Transverse colon (tissue), 4 donors: Measurements from ENCODE around the gene RASSF3. TPM values are rescaled to one million over a fixed set of nuclear protein-coding genes. Genes with fewer than 3 reads are reported as not detected.

Experiments used
- DNase-seq: peaks from one replicate; pipeline ENCODE4 v3.0.0-alpha.2; 2019
- H3K27ac ChIP-seq, 4 donors: fragments of 200-600 bp; sonication (generic); 2 replicates each; pipeline ENCODE4 v1.5.1; 2016 to 2018; ENCODE audit warnings: inconsistent platforms in 4 of 4
- H3K27me3 ChIP-seq: fragments of 200-600 bp; sonication (generic); 2 replicates; pipeline ENCODE4 v1.5.1; 2017; ENCODE audit warnings: inconsistent platforms
- H3K36me3 ChIP-seq, 4 donors: fragments of 200-600 bp; sonication (generic); 2 replicates each; pipeline ENCODE4 v1.5.1; 2017 to 2019; ENCODE audit warnings: inconsistent platforms in 4 of 4
- H3K4me1 ChIP-seq, 4 donors: fragments of 200-600 bp; sonication (generic); 2 replicates each; pipeline ENCODE4 v1.5.1; 2017 to 2020; ENCODE audit warnings: inconsistent platforms in 4 of 4
- H3K4me3 ChIP-seq, 4 donors: fragments of 200-600 bp; sonication (generic); 1 replicate in 1 of 4; 2 replicates in 3 of 4; pipeline versions ENCODE4 v1.5.1 to v1.6.1; 2017 to 2019; ENCODE audit warnings: inconsistent platforms in 4 of 4
- H3K9me3 ChIP-seq, 2 donors: fragments of 200-600 bp; sonication (generic); 2 replicates each; pipeline ENCODE4 v1.5.1; 2017 to 2019; ENCODE audit warnings: inconsistent platforms in 2 of 2
- EP300 ChIP-seq: sonication (generic); formaldehyde crosslinking; IDR thresholded peaks from one replicate; pipeline ENCODE4 v1.6.1; 2017; ENCODE audit warnings: antibody characterized with exemption, low read depth
- POLR2A ChIP-seq: fragments of 450-650 bp; IDR thresholded peaks from one replicate; pipeline ENCODE4 v1.6.1; 2016; ENCODE audit warnings: antibody characterized with exemption, mild to moderate bottlenecking, moderate library complexity
- POLR2AphosphoS5 ChIP-seq, 3 donors: sonication (generic); formaldehyde crosslinking; IDR thresholded peaks; one replicate each; pipeline ENCODE4 v1.6.1; 2016; ENCODE audit warnings: antibody characterized with exemption in 3 of 3
- WGBS, 2 donors: methylation state at CpG; one replicate each; pipeline ENCODE4 v1.1.5; 2018; ENCODE audit warnings: low coverage in 1 of 2; 5-methylcytosine and 5-hydroxymethylcytosine counted together
- in situ Hi-C, 4 donors: fragments of 200-750 bp; cut with MboI; loops; one replicate each; pipeline versions ENCODE4 v1.15.0 to v1.15.1; 2017; ENCODE audit warnings: low sequenced_read_pairs in 3 of 4, low pct_ligation_motif_present in 1 of 4, low pct_unique_long_range_greater_than_20kb in 1 of 4
- intact Hi-C: fragments of 100-400 bp; cut with DNase I; formaldehyde crosslinking; loops from one replicate; pipeline ENCODE4 v1.15.1; 2023; ENCODE audit warnings: low total_unique reads
- total RNA-seq, 4 donors: library from RNA; depleted of rRNA; stranded (reverse); fragments of >200 nt; gene quantifications; one replicate each; pipeline ENCODE4 v1.1.0, GENCODE V29; 2016
- TF ChIP-seq, protein P1 (sequence below), 5 experiments: fragments of 200-600 bp in 3 of 5; fragments of 450-650 bp in 2 of 5; sonication (generic) in 3 of 5; IDR thresholded peaks; 1 replicate in 2 of 5; 2 replicates in 3 of 5; pipeline ENCODE4 v1.5.1; 2016 to 2017; ENCODE audit warnings: antibody characterized with exemption in 5 of 5, inconsistent platforms in 3 of 5, mild to moderate bottlenecking in 2 of 5, moderate library complexity in 1 of 5

RASSF3 gene
- total RNA-seq, 4 donors from 2014 or later: 41.6 to 83.2 (median 62.5) TPM

DNA sequence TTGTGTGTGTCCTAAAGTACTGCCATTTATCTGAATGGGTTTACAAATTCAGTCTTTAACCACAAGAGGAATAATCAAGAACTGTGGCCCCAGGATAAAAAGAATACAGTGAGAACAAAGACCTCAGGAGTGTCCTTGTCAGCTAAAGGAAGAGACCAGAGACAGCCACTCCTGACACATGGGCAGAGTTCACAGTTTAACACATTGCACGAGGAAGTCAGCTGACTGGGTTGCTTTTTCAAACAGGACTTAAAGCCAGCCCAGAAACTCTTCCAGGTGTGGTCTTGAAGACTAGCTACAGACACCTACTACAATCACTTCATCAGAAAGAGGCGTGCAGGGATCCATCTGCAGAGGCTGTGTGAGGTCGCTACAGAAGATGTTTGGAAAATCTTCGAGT is 106.1 kb downstream of the RASSF3 start:
- Histone ChIP-seq H3K4me3 (no peak overlapping the region), H3K27ac (no peak overlapping the region), H3K4me1 (no peaks in the 10 kb centered on the region), H3K27me3 (no peaks in the 10 kb centered on the region), H3K36me3 (peaks cover 0 to 21% (median 8%) of the 10 kb centered on the region in 4 donors), H3K9me3 (no peaks in the 10 kb centered on the region)
- intact Hi-C loops: no loop called here
- 84 to 100% methylated on average over 3 to 4 of the region's 4 CpGs for WGBS, 2 donors
- DNase-seq: no peak
- in situ Hi-C loops: loop anchor here in 1 of 4 donors (25.0 kb wide), 1 partner anchor 279 kb away; no protein-coding TSS in a partner anchor
- TF ChIP-seq, protein P1, sequence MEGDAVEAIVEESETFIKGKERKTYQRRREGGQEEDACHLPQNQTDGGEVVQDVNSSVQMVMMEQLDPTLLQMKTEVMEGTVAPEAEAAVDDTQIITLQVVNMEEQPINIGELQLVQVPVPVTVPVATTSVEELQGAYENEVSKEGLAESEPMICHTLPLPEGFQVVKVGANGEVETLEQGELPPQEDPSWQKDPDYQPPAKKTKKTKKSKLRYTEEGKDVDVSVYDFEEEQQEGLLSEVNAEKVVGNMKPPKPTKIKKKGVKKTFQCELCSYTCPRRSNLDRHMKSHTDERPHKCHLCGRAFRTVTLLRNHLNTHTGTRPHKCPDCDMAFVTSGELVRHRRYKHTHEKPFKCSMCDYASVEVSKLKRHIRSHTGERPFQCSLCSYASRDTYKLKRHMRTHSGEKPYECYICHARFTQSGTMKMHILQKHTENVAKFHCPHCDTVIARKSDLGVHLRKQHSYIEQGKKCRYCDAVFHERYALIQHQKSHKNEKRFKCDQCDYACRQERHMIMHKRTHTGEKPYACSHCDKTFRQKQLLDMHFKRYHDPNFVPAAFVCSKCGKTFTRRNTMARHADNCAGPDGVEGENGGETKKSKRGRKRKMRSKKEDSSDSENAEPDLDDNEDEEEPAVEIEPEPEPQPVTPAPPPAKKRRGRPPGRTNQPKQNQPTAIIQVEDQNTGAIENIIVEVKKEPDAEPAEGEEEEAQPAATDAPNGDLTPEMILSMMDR (IDR thresholded peaks at IDR 0.05): no peak
- TF ChIP-seq POLR2A (no peak), POLR2AphosphoS5 (IDR thresholded peaks at IDR 0.05) (no peak)

DNA sequence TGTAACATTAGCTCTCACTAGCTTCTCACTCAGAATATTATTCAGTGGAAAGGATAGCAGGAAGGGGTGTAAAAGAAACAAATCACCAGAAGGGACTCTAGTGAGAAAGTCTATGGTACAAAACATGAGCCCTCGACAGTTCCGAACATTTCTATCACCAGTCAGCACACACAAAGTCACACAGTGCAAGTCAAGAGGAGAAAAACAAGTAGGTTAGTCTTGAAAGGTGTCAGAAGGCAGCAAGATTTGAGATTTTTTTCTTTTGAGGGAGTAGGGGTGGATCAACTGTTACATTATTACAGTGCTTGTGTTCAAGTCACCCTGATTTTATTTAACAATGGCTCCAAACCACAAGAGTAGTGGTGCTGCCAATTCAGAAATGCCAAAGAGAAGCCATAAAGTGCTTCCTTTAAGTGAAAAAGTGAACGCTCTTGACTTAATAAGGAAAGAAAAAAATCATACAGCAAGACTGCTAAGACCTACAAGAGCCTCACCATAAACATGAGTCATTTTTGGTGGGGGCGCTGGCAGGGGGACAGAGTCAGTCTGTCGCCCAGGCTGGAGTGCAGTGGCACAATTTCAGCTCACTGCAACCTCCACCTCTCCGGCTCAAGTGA is 106.7 kb downstream of the RASSF3 start:
- DNase-seq: no peak
- in situ Hi-C loops: loop anchor here in 1 of 4 donors (25.0 kb wide), 1 partner anchor 280 kb away; no protein-coding TSS in a partner anchor
- no peak overlapping the region for H3K27ac ChIP-seq
- WGBS, 2 donors: 93 to 96% methylated on average over 6 of the region's 6 CpGs
- H3K36me3 ChIP-seq: peaks cover 0 to 26% (median 10%) of the 10 kb centered on the region in 4 donors
- intact Hi-C loops: no loop called here
- no peaks in the 10 kb centered on the region for H3K27me3 ChIP-seq
- TF ChIP-seq, protein P1 (IDR thresholded peaks at IDR 0.05): no peak
- TF ChIP-seq POLR2AphosphoS5 (IDR thresholded peaks at IDR 0.05): no peak
- no peak for TF ChIP-seq POLR2A
- TF ChIP-seq EP300: no peak
- no peak overlapping the region for H3K4me3 ChIP-seq
- no peaks in the 10 kb centered on the region for H3K4me1 ChIP-seq
- H3K9me3 ChIP-seq: no peaks in the 10 kb centered on the region

DNA sequence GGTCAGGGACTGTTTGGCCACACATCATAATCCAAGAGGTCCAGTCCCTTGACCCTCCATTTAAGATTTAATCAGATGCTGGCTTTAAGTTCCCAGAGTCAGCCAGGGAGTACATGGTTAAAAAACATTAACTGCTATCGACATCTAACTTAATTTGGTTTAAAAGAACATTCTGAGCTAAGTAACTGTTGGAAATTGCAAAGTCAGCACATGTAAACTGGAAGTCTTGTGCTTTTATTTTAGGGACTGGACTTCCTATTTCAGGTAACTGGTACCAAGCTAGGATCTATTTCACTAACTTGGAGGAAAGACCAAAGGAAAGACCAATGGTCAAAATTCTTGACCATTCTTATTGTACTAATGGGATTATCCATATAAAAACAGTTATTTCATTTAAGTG is 108.4 kb downstream of the RASSF3 start:
- in situ Hi-C loops: loop anchor here in 1 of 4 donors (25.0 kb wide), 1 partner anchor 281 kb away; no protein-coding TSS in a partner anchor
- no peaks in the 10 kb centered on the region for H3K27me3 ChIP-seq
- WGBS, 2 donors: 70% methylated on average over 1 of the region's 1 CpG; no CpG with 5 or more reads in 1 of the 2 donors
- H3K9me3 ChIP-seq: no peaks in the 10 kb centered on the region
- no peak overlapping the region for H3K4me3 ChIP-seq
- TF ChIP-seq EP300 (no peak), POLR2A (no peak), POLR2AphosphoS5 (IDR thresholded peaks at IDR 0.05) (no peak)
- TF ChIP-seq, protein P1 (IDR thresholded peaks at IDR 0.05): no peak
- H3K36me3 ChIP-seq: peaks cover 0 to 32% (median 13%) of the 10 kb centered on the region in 4 donors
- intact Hi-C loops: no loop called here
- no peaks in the 10 kb centered on the region for H3K4me1 ChIP-seq
- no peak overlapping the region for H3K27ac ChIP-seq
- DNase-seq: no peak

DNA sequence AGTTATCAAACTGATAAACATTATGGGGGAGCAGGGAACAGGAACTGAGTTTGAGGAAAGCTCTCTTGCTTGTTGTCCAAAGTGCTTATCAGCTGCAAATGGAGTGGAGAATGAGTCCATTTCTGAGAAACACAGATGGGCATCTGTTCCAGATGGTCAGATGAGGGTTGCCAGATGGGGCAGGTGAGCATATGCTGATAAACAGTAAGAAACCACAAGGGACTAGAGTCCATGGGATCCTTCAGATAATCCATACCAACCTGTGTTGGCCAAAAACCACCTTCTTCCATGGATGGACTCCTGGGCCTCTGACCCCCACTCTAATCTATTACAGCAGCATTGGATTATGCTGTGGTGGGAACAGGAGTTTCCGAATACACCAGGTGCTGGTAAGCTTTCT is 110.6 kb downstream of the RASSF3 start:
- intact Hi-C loops (no loop called here), in situ Hi-C loops (loop anchor here in 1 of 4 donors (25.0 kb wide), 1 partner anchor 284 kb away; no protein-coding TSS in a partner anchor)
- WGBS, 2 donors: 92% methylated on average over 1 of the region's 1 CpG; no CpG with 5 or more reads in 1 of the 2 donors
- Histone ChIP-seq H3K9me3 (no peaks in the 10 kb centered on the region), H3K4me1 (no peaks in the 10 kb centered on the region), H3K4me3 (no peak overlapping the region), H3K27me3 (no peaks in the 10 kb centered on the region), H3K27ac (no peak overlapping the region), H3K36me3 (peaks cover 0 to 28% (median 13%) of the 10 kb centered on the region in 4 donors)
- TF ChIP-seq EP300: no peak
- TF ChIP-seq POLR2A: no peak
- TF ChIP-seq, protein P1 (IDR thresholded peaks at IDR 0.05): no peak
- no peak for TF ChIP-seq POLR2AphosphoS5 (IDR thresholded peaks at IDR 0.05)
- no peak for DNase-seq
